Skeletal muscle cell (primary cell): ENCODE data around the gene IFITM10.
A peak's percentile ranks its signal among the peaks of the same experiment; 100 is the strongest.

Source experiments
- DNase-seq: peaks from one replicate; pipeline ENCODE4 v3.0.0-alpha.2; 2010; ENCODE audit warnings: low read depth
- H3K4me3 ChIP-seq: 2 replicates; pipeline ENCODE4 v1.5.1; 2011; ENCODE audit warnings: low read depth, mild to moderate bottlenecking, control low read depth, low read length, moderate library complexity

The IFITM10 gene

DNA sequence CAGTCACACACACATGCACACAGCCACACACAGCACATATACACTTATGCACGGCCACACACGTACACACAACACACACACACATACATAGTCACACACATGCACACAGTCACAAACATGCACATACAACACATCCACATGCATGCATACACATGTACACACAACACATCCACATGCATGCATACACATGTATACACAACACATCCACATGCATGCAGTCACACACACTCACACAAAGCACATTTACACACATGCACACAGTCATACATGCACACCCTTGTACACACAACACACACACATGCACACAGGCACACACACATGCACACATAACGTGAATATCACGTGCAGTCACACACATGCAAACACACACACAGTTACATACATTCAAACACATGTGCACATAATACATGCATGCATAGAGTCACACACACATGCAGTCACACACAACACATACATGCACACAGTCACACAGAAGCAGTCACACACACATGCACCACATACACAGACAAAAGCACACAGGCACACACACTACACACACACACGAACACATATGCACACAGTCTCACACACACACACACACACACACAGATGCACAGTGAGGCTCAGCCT, 18.8 kb downstream of the IFITM10 start:
- no peak for DNase-seq
- no peak overlapping the region for H3K4me3 ChIP-seq

DNA sequence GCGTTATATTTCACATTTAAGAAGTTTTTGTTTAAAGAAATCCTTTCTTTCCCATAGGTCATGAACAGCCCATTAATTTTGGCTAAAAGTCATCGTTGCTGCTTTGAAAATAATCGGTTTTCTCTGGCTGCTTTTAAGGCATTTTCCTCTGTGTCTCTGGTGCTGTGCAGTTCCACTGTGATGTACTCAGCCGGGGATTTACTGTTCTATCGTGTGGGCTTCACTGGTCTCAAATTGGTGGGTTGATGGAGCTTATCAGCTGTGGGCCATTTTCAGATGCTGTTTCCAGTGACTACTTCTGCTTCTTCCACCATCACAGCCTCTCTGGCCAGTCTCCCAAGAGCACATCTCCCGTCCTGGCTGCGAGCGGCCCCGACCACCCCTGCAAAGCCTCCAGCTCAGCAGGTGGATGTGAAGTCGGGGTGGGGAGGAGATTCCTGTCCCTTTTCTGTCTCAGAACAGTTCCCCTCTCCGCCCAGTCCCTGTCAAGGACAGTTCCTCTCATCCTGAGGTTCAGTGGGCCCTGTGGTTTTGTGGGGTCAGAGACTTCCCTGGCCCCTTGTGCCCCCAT, 20.3 kb downstream of the IFITM10 start:
- DNase-seq, result no peak
- H3K4me3 ChIP-seq, result no peak overlapping the region

DNA sequence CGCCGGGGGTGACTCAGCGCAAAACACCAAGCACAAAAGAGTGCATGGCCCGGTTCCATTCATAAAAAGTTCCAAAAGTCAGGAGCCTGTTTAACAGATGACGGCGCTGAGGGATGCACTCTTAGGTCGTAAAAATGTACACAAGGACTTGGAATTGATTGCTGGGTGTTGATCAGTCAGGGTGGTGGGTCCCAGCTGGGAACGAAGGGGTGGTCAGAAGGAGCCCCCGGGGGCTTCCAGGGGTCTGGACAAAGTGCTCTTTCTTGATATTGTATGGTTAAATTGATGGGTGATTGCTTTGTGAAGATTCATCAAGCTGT, 20.7 kb downstream of the IFITM10 start:
- no peak for DNase-seq
- H3K4me3 ChIP-seq, result no peak overlapping the region

DNA sequence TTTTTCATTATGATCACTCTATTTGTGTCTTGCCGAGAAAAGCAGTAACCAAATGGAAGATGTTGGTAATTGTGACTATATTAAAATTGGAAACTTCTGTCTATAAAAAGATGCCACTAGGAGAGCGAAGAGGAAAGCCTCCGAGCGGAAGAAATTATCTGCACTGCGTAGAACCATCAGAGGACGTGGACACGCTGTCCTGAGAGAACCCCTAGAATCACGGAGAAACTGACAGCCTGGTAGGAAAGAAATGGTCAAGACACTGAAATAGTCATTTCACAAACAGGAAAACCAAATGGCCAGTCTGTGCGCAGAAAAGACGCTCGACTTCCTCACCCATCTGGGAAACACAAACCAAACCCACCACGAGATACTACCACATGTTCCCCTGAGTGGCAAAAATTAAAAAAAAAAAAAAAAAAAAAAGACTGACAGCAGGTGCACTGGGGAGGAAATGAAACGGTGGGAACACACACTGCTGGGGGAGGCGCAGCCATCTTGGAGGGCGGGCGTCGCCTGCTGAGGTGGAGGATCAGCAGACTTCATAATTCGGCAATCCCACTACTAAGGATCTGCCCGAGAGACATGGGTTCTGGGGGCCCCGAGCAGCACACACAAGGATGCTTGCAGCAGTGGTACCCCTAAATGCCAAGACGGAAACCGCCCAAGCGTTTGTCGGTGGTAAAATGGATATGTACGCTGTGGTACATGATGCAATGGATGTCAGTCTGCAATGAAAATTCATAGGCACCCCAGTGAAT, 21.3 kb downstream of the IFITM10 start:
- H3K4me3 ChIP-seq, result no peak overlapping the region
- DNase-seq, result no peak

DNA sequence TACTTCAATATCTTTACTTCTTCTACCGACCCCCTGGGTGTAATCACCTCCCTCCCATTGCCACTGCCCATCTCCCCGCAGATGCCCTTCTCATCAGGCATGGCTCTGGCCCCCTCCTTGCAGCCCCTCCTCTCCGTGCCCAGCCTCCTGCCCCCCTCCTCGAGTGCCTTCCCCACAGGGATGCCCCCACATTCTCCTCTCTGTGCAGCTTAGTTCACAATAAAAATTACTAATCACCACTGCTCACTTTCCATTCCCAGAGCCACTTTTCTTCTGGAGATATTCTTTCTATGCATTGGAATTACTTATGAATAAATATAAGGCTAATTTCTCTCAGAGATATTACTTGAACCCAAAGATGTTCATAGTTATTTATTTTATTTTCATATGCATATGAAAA, 22.1 kb downstream of the IFITM10 start:
- no peak overlapping the region for H3K4me3 ChIP-seq
- no peak for DNase-seq

DNA sequence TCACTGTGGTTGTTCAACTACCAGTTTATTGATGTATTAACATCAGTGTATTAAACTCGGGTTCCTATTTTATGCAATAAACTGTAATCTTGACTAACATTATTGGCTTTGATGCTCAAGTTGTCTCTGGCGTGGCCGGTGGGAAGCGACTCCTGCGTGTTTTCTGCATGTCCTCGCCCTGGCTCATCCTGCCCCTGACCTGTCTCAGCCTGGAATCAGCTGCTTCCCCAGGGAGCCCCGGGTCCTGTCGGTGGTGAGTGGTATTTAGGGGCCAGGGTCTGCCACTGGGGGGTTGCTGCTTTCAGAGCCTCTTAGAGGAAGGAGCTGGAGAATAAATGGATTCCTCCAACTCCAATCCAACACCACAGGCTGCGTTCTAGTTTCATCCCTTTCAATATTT, 22.5 kb downstream of the IFITM10 start:
- H3K4me3 ChIP-seq, result no peak overlapping the region
- DNase-seq, result no peak

DNA sequence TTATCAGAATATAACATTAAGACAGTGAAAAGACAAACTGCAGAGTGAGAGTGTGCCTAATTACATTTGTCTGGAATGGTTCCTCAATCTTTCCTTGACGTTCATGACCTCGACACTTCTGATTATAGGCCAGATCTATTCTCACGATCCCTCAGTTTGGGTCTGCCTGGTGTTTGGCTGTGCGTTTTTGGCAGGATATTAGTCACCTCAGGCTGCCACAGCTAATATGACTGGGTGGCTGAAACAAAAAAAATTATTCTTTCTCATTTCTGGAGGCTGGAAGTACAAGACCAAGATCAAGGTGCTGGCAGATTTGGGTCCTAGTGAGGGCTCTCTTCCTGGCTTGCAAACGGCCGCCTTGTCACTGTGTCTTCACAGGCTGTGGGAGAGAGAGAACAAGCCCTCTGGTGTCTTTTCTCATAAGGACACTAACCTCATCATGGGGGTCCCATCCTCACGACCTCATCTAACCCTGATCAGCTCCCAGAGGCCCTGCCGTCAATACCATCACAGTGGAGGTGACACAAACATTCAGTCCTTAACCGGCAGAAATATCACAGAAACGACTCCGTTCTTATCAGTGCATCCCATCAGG, 23.2 kb downstream of the IFITM10 start:
- DNase-seq, result no peak
- no peak overlapping the region for H3K4me3 ChIP-seq

DNA sequence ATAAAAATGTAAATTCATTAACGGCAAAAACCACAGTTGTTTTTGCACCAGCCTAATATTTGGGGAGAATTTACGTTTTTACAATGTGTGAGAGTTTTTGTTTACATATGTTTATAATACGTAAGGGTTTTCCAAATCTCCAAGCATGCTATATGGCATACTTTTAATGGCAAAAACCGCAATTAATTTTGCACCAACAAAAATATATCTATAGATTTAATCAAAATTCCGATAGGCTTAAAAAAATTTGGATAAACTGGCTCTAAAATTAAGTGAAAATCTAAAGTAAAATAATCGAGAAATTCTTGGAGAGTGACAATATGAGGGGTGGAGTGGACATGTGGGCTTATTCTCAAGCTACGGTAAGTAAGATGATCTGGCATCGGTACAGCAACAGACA, 30.6 kb downstream of the IFITM10 start:
- H3K4me3 ChIP-seq, result no peak overlapping the region
- DNase-seq, result no peak

DNA sequence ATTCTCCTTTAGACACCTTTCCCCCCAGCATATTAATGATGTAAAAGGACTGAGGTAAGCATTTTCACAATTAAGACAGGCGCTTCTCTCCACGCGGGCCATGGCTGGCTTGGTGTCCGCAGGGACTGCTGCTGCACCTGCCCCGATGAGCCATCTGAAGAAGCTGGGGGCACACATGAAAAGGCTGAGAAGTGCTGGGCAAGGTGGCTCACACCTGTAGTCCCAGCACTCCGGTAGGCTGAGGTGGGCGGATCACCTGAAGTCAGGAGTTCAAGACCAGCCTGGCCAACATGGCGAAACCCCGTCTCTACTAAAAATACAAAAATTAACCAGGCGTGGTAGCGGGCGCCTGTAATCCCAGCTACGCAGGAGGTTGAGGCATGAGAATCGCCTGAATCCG, 32.1 kb downstream of the IFITM10 start:
- no peak overlapping the region for H3K4me3 ChIP-seq
- DNase-seq, result no peak

DNA sequence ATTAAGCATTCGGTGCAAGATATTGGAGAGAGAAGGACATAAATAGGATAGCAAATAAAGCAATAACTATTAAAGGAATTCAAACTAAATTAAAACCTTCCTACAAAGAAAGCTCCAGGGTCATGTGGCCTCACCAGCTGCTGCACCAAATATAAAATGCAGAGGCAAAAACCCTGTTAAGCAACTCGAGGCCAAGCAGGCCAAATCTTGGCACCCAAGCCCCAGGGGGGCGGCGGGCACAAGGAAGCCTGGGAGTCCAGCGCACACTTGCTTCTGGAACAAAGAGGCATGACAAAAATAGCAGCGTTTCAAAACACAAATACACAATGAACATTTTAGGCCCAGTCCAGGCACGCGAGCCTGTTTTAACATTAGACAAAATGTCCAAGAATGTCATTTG, 32.6 kb downstream of the IFITM10 start:
- DNase-seq, result no peak

DNA sequence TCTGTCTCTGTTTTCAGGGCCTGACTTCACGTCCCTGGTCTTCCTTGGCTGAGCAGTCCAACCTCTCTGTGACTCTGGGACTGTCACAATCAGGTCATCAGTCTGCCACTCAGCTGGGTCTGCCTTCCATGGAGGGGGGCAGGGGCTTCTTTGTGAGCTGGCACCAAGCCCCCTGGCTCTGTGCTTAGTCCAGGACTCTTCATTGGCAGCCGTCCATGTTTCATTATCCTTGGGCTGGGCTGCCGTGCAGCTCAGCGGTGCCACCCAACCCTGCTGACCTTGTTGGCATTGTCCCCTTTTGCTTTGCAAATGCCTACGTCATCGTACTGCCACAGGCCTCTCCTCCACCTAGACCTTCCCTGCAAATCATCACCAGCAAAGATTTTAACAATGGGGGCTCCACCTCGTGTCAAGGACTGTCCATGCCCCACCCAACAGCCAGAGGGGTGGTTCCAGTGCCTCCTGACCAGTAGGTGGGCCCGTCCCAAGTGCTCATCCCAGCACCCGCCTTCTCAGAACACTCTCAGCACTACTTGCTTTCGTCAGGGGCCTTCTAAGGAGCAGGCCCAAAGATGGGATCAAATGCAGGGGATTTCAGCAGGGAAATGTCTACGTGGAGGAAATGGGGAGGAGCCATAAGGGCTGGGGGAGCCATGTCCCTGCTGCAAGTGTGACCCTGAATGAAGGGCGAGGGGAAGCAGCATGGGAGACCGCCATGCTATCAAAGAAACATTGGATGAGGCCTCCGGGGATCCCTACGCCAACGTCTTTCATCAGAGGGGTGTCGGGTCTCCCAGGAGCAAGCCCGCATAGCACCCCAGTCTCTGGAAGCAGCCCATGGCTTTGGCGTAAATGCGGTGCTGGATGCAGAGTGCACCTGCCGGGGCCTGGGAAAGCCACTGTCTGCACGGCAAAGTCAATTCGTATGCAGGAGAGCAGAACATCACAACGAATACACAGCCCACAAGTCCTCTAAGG, 35.2 kb downstream of the IFITM10 start:
- no peak overlapping the region for H3K4me3 ChIP-seq
- no peak for DNase-seq

More for the DNA sequence above, 32.6 kb downstream of the IFITM10 start:
- no peak overlapping the region for H3K4me3 ChIP-seq

DNA sequence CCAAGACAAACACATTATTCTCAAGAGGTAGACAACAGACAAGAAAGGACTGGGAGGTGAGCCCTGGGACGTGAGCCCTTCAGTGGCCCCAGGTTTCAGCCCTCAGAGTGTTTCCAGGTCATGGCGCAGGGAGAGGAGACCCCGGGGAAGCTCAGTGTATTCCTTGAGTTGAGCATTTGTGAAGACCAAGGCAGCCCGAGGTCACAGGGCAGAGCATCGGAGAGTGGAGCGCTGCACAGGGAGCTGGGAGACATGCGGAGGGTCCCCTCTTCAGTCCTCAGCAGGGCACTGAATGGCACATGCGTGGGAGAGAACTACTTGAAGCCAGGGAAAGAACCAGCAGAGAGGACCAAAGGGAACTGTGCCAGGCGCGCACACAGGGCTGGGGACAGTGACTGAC, 41.7 kb downstream of the IFITM10 start:
- H3K4me3 ChIP-seq, result no peak overlapping the region
- DNase-seq, result no peak

DNA sequence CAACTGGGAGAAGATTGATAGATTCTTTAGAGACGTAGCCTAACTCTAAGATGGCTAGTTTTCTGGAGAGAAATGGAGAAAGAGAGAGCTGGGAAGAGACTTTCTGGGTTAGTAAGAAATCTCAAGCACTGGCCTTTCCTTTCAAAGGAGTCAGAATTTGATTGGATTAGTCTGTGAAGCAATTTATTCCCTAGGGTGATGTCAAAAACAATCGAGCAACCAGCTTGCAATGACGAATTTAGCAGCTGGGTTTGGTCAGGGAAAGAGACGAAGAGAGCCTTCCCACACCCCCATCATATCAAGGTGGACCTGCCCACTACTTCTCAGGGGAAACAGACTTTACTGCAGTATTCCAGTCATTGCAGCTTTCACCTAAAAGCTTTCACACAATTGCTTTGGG, 42.6 kb downstream of the IFITM10 start:
- H3K4me3 ChIP-seq, result no peak overlapping the region
- peak; percentile 15 for DNase-seq

DNA sequence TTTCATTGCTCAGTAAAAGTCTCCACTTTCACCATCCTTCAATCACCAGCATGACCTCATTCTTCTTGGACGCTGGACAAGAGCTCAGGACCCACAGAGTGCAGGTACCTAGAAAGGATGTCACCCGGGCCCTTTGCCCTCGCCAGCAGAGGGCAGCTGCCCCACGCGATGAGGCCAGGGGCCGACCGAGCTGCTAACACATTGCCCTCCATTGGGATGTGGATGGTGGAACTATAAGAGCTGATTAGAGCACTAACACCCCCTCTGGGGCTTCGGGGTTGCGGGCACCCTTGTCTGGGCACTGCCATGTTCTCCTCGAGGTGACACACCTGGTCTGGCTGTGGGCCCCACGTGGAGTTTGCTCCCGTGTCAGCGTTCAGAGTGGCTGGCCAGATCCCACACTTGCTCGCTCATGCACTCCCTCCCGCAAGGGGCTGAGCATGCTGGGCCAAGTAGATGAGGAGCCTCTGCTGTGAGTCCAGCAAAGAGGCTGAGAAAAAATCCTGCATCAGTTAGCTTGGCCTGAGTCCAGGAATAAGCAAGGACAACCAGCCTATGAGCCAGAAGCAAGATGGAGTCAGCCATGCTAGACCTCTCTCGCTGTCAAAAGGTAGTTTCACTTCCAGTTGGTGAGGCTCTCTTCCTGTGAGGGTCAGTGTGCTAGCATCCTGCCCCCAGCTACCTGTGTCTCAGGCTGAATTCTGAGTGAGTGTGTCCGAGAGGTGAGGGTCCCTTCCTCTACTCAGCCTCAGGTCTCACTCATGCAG, 43.6 kb downstream of the IFITM10 start:
- H3K4me3 ChIP-seq, result no peak overlapping the region
- no peak for DNase-seq

DNA sequence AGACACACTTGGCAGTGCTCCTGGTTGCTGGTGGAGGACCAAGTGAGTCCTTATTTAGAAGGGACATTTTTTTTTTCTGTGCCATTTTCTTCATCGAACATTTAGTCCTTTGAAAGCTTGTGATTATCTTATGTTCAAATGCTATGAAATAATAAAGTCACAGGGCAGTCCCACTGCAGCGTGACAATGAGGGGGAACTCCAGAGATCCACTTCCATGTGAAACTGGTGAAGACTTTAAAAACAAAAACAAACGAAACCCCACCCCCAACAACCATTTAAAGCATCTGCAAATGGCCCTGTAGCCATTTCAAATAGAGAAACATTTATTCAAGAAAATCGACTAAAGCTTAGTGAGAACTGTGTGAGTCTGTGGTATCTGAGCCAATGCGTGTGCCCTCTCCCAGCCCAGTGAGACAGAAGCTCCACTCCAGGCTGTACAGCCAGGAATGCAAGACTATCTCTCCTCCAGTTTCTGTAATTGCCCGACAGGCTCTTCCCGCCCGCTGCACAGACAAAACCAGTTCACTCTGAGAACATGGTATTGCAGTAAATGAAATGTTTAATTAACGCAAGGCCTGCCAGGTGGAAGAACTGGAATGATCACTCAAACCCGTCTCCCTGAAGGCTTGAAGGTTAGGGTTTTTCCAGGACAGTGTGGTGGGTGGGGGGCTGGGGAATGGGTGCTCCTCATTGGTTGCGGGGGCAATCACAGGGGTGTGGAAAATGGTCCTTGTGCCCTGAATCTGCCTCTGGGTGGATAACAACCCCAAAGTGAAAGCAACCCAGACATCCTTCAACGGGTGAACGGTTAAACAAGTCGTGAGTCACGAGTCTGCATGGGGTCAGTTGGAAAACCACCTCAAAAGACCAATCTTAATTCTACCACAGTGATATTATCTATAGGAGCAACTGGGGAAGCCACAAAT, 45.0 kb downstream of the IFITM10 start:
- no peak overlapping the region for H3K4me3 ChIP-seq
- no peak for DNase-seq

DNA sequence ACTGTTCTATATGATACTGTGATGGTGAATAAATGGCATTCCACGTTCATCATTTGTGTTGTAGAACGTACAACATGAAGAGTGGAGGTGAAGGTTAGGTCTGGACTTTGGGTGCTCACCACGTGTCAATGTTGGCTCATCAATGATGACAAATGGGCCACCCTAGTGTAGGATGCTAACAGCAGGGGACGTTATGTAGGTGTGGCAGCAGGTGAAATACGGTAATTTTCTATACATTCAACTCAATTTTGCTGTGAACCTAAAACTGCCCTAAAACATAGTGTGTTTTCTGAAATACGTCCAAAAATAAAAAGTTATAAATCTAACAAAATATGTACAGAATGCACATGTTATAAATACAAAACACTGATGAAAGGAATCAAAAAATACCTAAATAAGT, 47.2 kb downstream of the IFITM10 start:
- no peak overlapping the region for H3K4me3 ChIP-seq
- DNase-seq, result no peak

DNA sequence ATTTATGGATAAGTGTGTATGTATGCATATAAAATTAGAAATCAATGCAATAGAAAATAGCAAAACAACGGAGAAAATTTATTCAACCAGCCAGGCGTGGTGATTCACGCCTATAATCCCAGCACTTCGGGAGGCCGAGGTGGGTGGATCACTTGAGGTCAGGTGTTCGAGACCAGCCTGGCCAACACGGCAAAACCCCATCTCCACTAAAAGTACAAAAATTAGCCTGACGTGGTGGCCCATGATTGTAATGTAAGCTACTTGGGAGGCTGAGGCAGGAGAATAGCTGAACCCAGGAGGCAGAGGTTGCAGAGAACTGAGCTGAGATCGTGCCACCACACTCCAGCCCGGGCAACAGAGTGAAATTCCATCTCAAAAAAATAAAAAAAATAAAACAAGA, 47.9 kb downstream of the IFITM10 start:
- no peak for DNase-seq
- no peak overlapping the region for H3K4me3 ChIP-seq
